A673 (cell line): ENCODE data around the gene TIGD3.
A peak's percentile ranks its signal among the peaks of the same experiment; 100 is the strongest.

ENCODE experiments used
- CTCF ChIP-seq: fragments of 300-800, 200-600 bp; sonication (generic); conservative IDR thresholded peaks from 2 replicates; pipeline ENCODE4 v1.5.1; 2017; ENCODE audit warnings: low read depth, mild to moderate bottlenecking, antibody characterized with exemption, low read length, moderate library complexity, mixed read lengths
- EZH2 ChIP-seq: fragments of 200-600 bp; sonication (generic); IDR thresholded peaks from 2 replicates; pipeline ENCODE4 v1.6.1; 2017; ENCODE audit warnings: borderline replicate concordance, low read depth, mild to moderate bottlenecking, mixed read lengths, antibody characterized with exemption, low read length; ENCODE audit not compliant: poor library complexity, severe bottlenecking

- peak; percentile 72 for TF ChIP-seq CTCF
- no peak for TF ChIP-seq EZH2
Observed at GRCh38 chr11:65366340-65366773, 11.8 kb downstream of the TIGD3 start.
